ENCODE measurements around the gene FOXP2. TPM values are rescaled to one million over a fixed set of nuclear protein-coding genes. Genes with fewer than 3 reads are reported as not detected.
"Not testable (repeated sequence)": the region's sequence is repeated elsewhere in the genome, so short reads cannot be mapped to it uniquely, and the experiment has no call there.

The FOXP2 gene
- total RNA-seq, 1 donor from 2014 or later: 25.7 TPM

- DNase-seq (ENCODE audit: extremely low spot score, unreplicated experiment): no peak
Measured at GRCh38 chr7:114531326-114531725, 116.7 kb downstream of the FOXP2 start.

GRCh38 chr7:114533131-114533530 lies 118.5 kb downstream of the FOXP2 start:
- no peak for TF ChIP-seq CTCF (IDR thresholded peaks at IDR 0.05)
- peaks cover 54% of the 10 kb centered on the region for H3K4me1 Mint-ChIP-seq (ENCODE audit: unreplicated experiment)
- H3K4me3 Mint-ChIP-seq (ENCODE audit: unreplicated experiment): no peak overlapping the region
- peaks cover 6% of the 10 kb centered on the region for H3K36me3 Mint-ChIP-seq (ENCODE audit: unreplicated experiment)
- H3K9me3 Mint-ChIP-seq (ENCODE audit: unreplicated experiment): no peaks in the 10 kb centered on the region
- no peaks in the 10 kb centered on the region for H3K27me3 Mint-ChIP-seq (ENCODE audit: unreplicated experiment)
- peak overlapping the region; percentile 82 for H3K27ac Mint-ChIP-seq (ENCODE audit: unreplicated experiment)
- no peak for DNase-seq (ENCODE audit: extremely low spot score, unreplicated experiment)

More at GRCh38 chr7:114531326-114531725, 116.7 kb downstream of the FOXP2 start:
- no peaks in the 10 kb centered on the region for H3K27me3 Mint-ChIP-seq (ENCODE audit: unreplicated experiment)
- peaks cover 51% of the 10 kb centered on the region for H3K4me1 Mint-ChIP-seq (ENCODE audit: unreplicated experiment)
- H3K4me3 Mint-ChIP-seq (ENCODE audit: unreplicated experiment): no peak overlapping the region
- H3K36me3 Mint-ChIP-seq (ENCODE audit: unreplicated experiment): peaks cover 4% of the 10 kb centered on the region
- peak overlapping the region; percentile 56 for H3K27ac Mint-ChIP-seq (ENCODE audit: unreplicated experiment)
- no peak for TF ChIP-seq CTCF (IDR thresholded peaks at IDR 0.05)
- H3K9me3 Mint-ChIP-seq (ENCODE audit: unreplicated experiment): no peaks in the 10 kb centered on the region

- H3K4me1 Mint-ChIP-seq (ENCODE audit: unreplicated experiment): peaks cover 48% of the 10 kb centered on the region
- no peaks in the 10 kb centered on the region for H3K9me3 Mint-ChIP-seq (ENCODE audit: unreplicated experiment)
- H3K27ac Mint-ChIP-seq (ENCODE audit: unreplicated experiment): no peak overlapping the region
- TF ChIP-seq CTCF (IDR thresholded peaks at IDR 0.05): no peak
- no peak for DNase-seq (ENCODE audit: extremely low spot score, unreplicated experiment)
- H3K4me3 Mint-ChIP-seq (ENCODE audit: unreplicated experiment): no peak overlapping the region
- peaks cover 6% of the 10 kb centered on the region for H3K36me3 Mint-ChIP-seq (ENCODE audit: unreplicated experiment)
- no peaks in the 10 kb centered on the region for H3K27me3 Mint-ChIP-seq (ENCODE audit: unreplicated experiment)
Measured at GRCh38 chr7:114534953-114535352, 120.3 kb downstream of the FOXP2 start.

- H3K4me1 Mint-ChIP-seq (ENCODE audit: unreplicated experiment): peaks cover 14% of the 10 kb centered on the region
- H3K27ac Mint-ChIP-seq (ENCODE audit: unreplicated experiment): no peak overlapping the region
- peak; percentile 75 for TF ChIP-seq CTCF (IDR thresholded peaks at IDR 0.05)
- H3K36me3 Mint-ChIP-seq (ENCODE audit: unreplicated experiment): peaks cover 6% of the 10 kb centered on the region
- no peaks in the 10 kb centered on the region for H3K27me3 Mint-ChIP-seq (ENCODE audit: unreplicated experiment)
- H3K4me3 Mint-ChIP-seq (ENCODE audit: unreplicated experiment): no peak overlapping the region
- no peak for DNase-seq (ENCODE audit: extremely low spot score, unreplicated experiment)
- H3K9me3 Mint-ChIP-seq (ENCODE audit: unreplicated experiment): no peaks in the 10 kb centered on the region
Measured at GRCh38 chr7:114539575-114539974, 125.0 kb downstream of the FOXP2 start.

- Mint-ChIP-seq H3K4me1 (ENCODE audit: unreplicated experiment) (peaks cover 11% of the 10 kb centered on the region), H3K4me3 (ENCODE audit: unreplicated experiment) (no peak overlapping the region), H3K27ac (ENCODE audit: unreplicated experiment) (no peak overlapping the region)
Measured at GRCh38 chr7:114540291-114540690, 125.7 kb downstream of the FOXP2 start.

GRCh38 chr7:114547346-114547745 lies 132.7 kb downstream of the FOXP2 start:
- not testable (repeated sequence) for H3K27me3 Mint-ChIP-seq (ENCODE audit: unreplicated experiment); H3K4me3 Mint-ChIP-seq (ENCODE audit: unreplicated experiment); H3K36me3 Mint-ChIP-seq (ENCODE audit: unreplicated experiment); H3K27ac Mint-ChIP-seq (ENCODE audit: unreplicated experiment); H3K9me3 Mint-ChIP-seq (ENCODE audit: unreplicated experiment); DNase-seq (ENCODE audit: extremely low spot score, unreplicated experiment)
- peaks cover 13% of the 10 kb centered on the region for H3K4me1 Mint-ChIP-seq (ENCODE audit: unreplicated experiment)

More at GRCh38 chr7:114540291-114540690, 125.7 kb downstream of the FOXP2 start:
- no peaks in the 10 kb centered on the region for H3K27me3 Mint-ChIP-seq (ENCODE audit: unreplicated experiment)
- DNase-seq (ENCODE audit: extremely low spot score, unreplicated experiment): no peak
- H3K9me3 Mint-ChIP-seq (ENCODE audit: unreplicated experiment): no peaks in the 10 kb centered on the region
- TF ChIP-seq CTCF (IDR thresholded peaks at IDR 0.05): no peak
- peaks cover 6% of the 10 kb centered on the region for H3K36me3 Mint-ChIP-seq (ENCODE audit: unreplicated experiment)
